Skin of body (tissue), 2 donors: Measurements from ENCODE around the gene PNP. TPM values are rescaled to one million over a fixed set of nuclear protein-coding genes. Genes with fewer than 3 reads are reported as not detected.
A peak's percentile ranks its signal among the peaks of the same experiment; 100 is the strongest.
"Not testable (repeated sequence)": the region's sequence is repeated elsewhere in the genome, so short reads cannot be mapped to it uniquely, and the experiment has no call there.

Experiments
- DNase-seq: peaks from one replicate; lab custom pipeline; 2025; lab: John Stamatoyannopoulos, UW
- total RNA-seq: library from RNA; depleted of rRNA; stranded (reverse); fragments of >200 nt; gene quantifications from one replicate; pipeline ENCODE4 v1.2.3, GENCODE V29; 2014

PNP gene
- total RNA-seq, 1 donor from 2014 or later, result 24.4 TPM

- DNase-seq, result no peak
These were observed 20.1 kb downstream of the PNP start for GRCh38 chr14:20489093-20489994.

GRCh38 chr14:20490563-20490962 is 21.4 kb downstream of the PNP start:
- DNase-seq, result no peak

GRCh38 chr14:20492486-20492885 is 23.3 kb downstream of the PNP start:
- no peak for DNase-seq

- no peak for DNase-seq
These were observed 24.4 kb downstream of the PNP start for GRCh38 chr14:20493634-20494033.

- no peak for DNase-seq
These were observed 25.9 kb downstream of the PNP start for GRCh38 chr14:20494935-20495766.

- DNase-seq, result no peak
These were observed 29.4 kb downstream of the PNP start for GRCh38 chr14:20498622-20499021.

- DNase-seq, result no peak
These were observed 29.9 kb downstream of the PNP start for GRCh38 chr14:20499108-20499507.

GRCh38 chr14:20499881-20500280 is 30.7 kb downstream of the PNP start:
- no peak for DNase-seq

- DNase-seq, result no peak
These were observed 32.1 kb downstream of the PNP start for GRCh38 chr14:20501346-20501745.

GRCh38 chr14:20503898-20504297 is 34.7 kb downstream of the PNP start:
- DNase-seq, result peak; percentile 1

- DNase-seq, result not testable (repeated sequence)
These were observed 37.1 kb downstream of the PNP start for GRCh38 chr14:20506276-20506675.

GRCh38 chr14:20506752-20507151 is 37.5 kb downstream of the PNP start:
- DNase-seq, result not testable (repeated sequence)

- not testable (repeated sequence) for DNase-seq
These were observed 38.3 kb downstream of the PNP start for GRCh38 chr14:20507537-20507936.

- no peak for DNase-seq
These were observed 39.2 kb downstream of the PNP start for GRCh38 chr14:20508367-20508766.

- no peak for DNase-seq
These were observed 43.1 kb downstream of the PNP start for GRCh38 chr14:20512177-20512905.

GRCh38 chr14:20515846-20516245 is 46.6 kb downstream of the PNP start:
- no peak for DNase-seq

- no peak for DNase-seq
These were observed 47.7 kb downstream of the PNP start for GRCh38 chr14:20516921-20517320.

GRCh38 chr14:20522332-20522731 is 53.1 kb downstream of the PNP start:
- no peak for DNase-seq

- no peak for DNase-seq
These were observed 54.8 kb downstream of the PNP start for GRCh38 chr14:20524027-20524426.
